LNCAP (cell line): ENCODE measurements around the gene MAPK6.

Experiments
- TF ChIP-seq, protein P1 (sequence below): fragments of 450-650 bp; IDR thresholded peaks from 2 replicates; pipeline ENCODE4 v1.5.1; 2017; ENCODE audit warnings: mild to moderate bottlenecking

The MAPK6 gene

DNA sequence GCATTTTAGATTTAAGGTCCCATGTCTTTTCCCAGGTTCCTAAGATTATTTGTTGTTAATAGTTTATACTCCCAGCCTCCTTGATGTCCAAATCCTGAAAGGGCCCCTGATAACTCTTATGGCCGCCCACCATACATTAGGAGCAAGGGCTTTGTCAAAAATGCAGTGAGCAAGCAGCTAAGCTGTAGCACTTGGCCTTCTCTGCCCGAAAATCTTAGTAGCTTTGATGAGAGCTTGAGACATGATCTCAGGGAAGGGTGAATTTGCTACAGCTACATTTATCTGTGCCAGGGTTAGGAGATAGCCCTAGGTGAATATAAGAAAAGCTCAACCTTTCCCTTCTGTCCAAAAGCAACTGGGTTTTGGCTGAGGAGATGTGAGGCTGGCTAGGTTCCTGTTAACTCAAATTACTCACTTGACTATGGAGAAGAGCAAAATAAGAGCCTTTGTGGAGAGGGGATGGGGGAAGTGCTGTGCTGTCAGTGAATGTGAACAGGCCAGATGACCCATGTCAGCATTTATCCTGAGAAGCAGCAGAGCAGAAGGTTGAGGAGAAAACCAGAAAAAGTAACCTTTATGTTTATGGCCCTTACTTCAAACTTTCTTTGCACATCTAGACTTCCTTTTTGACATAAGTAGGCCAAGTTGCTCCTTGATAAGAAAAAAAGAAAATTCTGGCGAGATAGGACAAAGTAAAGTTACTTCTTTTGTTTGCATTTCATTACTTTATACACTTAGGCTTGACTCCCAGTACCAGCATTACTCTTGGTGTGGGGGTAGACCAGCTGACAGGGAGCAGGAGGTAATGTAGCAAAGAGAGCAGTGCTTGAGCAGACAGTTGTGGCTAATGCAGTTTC, 21.1 kb downstream of the MAPK6 start:
- TF ChIP-seq, protein P1, sequence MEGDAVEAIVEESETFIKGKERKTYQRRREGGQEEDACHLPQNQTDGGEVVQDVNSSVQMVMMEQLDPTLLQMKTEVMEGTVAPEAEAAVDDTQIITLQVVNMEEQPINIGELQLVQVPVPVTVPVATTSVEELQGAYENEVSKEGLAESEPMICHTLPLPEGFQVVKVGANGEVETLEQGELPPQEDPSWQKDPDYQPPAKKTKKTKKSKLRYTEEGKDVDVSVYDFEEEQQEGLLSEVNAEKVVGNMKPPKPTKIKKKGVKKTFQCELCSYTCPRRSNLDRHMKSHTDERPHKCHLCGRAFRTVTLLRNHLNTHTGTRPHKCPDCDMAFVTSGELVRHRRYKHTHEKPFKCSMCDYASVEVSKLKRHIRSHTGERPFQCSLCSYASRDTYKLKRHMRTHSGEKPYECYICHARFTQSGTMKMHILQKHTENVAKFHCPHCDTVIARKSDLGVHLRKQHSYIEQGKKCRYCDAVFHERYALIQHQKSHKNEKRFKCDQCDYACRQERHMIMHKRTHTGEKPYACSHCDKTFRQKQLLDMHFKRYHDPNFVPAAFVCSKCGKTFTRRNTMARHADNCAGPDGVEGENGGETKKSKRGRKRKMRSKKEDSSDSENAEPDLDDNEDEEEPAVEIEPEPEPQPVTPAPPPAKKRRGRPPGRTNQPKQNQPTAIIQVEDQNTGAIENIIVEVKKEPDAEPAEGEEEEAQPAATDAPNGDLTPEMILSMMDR: no peak

DNA sequence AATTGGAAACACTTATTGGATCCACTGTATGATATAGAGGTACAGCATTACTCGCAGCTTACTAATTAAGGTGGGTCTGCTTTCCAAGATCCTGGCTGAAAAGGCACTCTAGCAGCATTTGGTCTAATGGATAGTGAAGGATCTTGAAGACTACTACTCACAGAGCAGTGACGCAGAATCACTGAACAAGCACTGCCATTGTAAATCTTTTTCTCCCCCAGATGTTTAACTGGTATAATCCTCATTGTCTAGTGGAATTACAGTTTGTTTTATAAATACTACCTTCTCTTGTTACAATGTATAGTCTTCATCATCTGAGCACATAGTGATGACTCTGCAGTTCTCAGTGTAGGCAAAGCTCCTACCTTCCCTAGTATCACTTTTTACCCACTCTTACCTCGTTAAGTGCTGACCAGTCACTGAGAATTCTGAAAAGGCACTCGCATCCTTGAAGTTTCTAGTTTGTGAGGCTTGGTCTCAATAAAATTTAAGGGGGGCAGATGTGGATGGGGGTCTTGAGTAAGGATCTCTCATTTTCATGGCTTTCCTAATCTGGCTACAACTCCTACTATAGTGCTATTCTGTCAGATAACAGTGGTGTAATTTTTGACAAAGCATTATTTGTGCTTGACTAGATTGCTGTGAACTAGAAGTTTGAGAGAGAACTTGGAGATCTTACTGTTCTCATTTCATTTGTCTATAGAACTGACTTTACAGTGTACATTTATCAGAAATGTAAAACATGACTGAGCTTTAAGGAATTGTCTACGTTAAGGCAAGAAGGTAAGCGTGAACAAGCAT, 23.2 kb downstream of the MAPK6 start:
- TF ChIP-seq, protein P1: no peak

DNA sequence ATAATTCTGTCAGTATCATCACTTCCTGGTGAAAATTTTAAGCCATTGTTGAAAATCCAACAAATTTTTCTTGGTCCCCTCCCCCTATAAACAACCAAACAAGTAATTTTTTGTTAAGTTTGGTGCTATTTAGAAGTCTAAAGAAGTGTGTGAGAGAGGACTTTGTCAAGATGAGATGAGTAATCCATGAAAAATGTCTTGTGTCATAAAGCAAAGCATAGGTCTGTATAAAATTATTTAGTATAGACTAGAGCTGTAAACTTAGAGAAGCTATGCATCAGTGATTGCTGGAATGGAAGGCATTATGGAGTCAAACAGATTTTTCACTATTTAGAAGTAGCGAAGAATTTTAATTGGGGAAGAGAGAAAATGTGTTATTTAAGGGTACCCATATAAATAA, 31.4 kb downstream of the MAPK6 start:
- TF ChIP-seq, protein P1: no peak

DNA sequence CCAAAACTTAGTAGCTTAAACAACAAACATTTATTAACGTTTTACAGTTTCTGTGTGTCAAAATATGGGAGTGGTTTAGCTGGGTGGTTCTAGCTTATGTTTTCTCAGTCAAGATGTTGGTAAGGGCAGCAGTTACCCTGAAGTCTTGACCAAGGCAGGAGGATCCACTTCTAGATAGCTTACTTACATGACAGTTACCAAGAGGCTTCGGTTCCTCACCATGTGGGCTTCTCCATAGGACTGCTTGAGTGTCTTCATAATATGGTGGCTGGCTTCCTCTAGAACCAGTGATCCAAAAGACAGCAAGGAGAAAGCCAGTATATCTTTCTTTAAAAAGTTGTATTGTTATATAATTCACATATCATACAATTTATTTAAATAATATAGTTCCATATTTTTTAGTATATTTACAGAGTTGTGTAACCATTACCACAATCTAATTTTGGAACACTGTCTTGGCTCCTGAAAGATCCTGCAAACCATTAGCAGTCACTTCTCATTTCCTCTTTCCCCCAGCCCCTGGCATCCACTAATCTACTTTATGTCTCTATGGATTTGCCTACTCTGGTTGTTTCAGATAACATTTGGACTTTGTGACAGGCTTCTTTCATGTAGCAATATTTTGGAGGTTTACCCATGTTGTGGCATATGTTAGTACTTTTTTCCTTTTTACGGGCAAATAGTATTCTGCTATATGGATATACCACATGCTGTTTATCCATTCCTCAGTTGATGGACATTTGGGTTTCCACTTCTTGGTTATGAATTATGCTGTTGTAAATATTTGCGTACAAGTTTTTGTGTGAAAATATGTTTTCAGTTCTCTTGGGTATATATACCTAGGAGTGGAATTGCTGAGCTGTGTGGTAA, 33.3 kb downstream of the MAPK6 start:
- TF ChIP-seq, protein P1: no peak

DNA sequence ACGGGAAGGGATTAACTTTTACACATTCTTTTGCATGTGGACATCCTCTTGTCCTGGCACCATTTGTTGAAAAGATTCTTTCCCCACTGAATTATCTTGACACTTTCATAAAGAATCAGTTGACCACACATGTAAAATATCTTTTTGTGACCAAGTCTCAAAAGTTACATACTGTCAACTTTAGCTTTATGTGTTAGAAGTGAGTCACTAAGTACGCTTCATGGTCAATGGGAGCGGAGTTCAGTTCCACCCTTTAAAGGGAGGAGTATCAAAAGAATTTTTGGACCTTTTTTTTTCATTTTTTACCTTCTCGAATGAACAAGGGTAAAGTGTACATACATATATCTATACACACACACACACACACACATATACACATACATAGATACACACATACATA, 35.4 kb downstream of the MAPK6 start:
- TF ChIP-seq, protein P1: no peak

DNA sequence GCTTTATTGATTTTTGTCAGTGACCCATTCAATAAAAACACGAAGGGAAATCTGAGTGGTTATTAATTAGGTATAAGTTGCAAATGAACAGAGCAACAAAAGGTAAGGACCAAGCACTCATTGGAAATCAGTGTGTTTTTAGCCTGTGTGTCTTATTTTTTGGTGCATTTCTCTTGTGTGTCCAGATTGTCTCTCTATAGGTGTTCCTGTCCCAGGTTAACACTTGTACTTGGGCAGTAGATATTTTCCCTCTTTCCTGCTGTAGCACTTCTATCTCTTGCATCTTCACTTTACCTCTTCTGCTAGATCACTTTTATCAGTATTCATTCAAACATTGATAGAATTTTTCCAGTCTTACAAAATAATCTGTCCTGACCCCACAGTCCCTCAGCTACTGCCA, 37.0 kb downstream of the MAPK6 start:
- TF ChIP-seq, protein P1: no peak

DNA sequence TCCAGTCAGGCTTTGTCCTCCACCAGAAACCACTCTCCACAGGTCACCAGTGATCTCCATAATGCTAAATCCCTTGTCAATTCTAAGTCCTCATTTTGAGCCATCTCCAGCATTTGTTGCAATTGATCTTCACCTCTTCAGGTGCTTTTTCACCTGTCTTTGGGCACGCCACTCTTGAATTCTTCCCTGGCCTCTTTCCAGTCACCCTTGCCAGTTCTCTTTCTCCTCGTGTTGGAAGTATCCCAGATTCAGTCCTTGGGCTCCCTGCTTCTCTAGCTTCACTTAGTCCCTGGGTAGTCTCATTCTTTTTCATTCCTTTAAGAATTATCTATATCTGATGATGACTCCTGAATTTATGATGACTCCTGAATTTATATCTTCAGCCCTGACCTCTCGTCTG, 37.5 kb downstream of the MAPK6 start:
- TF ChIP-seq, protein P1: no peak
